Activated naive CD4-positive, alpha-beta T cell treated with anti-CD3 and anti-CD28 coated beads, Interleukin-2, amount 50 U/mL, for 72 hours (primary cell): ENCODE data around the gene GPR83. TPM values are rescaled to one million over a fixed set of nuclear protein-coding genes. Genes with fewer than 3 reads are reported as not detected.
"Not testable (repeated sequence)": the region's sequence is repeated elsewhere in the genome, so short reads cannot be mapped to it uniquely, and the experiment has no call there.

Experiments
- ATAC-seq, 2 donors: fragments of 150-1000 bp; cut with Tn5 transposase; 2 replicates each; pipeline ENCODE4 v1.10.0; 2021; ENCODE audit warnings: mild to moderate bottlenecking in 2 of 2, moderate library complexity in 2 of 2
- DNase-seq, 2 donors: peaks; one replicate each; pipeline ENCODE4 v3.0.0; 2021 to 2022; ENCODE audit warnings: low spot score in 2 of 2
- H3K27ac Mint-ChIP-seq, 2 donors: one replicate each; pipeline ENCODE4 v1.8.0; 2022; ENCODE audit warnings: mild to moderate bottlenecking in 2 of 2, mixed read lengths in 2 of 2
- H3K36me3 Mint-ChIP-seq, 2 donors: one replicate each; pipeline ENCODE4 v1.8.0; 2022; ENCODE audit warnings: mixed read lengths in 2 of 2
- H3K9me3 Mint-ChIP-seq, 2 donors: one replicate each; pipeline ENCODE4 v1.8.0; 2022; ENCODE audit warnings: mixed read lengths in 2 of 2
- total RNA-seq, 2 donors: library from RNA; stranded (reverse); gene quantifications; one replicate each; pipeline ENCODE4 v1.2.3, GENCODE V29; 2022

The GPR83 gene
- total RNA-seq, 2 donors from 2014 or later, result 0.11 TPM; not detected in 1

DNA sequence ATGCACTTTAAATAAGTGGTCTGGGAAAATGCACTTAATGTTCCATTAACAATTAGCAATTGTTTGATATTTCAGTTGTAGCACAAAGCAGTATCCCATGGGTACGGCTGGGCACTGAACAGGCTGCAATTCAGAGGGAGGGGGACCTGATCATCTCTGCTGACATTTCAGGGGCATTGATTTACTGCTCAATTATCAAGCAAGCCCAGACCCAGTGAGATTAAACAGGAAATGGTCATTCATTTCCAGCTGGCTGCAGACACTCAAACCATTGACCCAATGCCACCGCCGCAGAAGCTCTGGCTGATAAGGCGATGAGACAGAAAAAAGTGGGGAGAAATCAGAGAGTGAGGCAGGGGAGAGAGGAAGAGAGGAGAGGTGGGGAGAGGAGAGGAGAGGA is 1.2 kb downstream of the GPR83 start:
- ATAC-seq, result no peak
- H3K36me3 Mint-ChIP-seq, result peaks cover 6 to 18% of the 10 kb centered on the region in 2 donors
- no peak for DNase-seq
- no peak overlapping the region for H3K27ac Mint-ChIP-seq
- H3K9me3 Mint-ChIP-seq, result peaks cover 5% of the 10 kb centered on the region in 2 donors

DNA sequence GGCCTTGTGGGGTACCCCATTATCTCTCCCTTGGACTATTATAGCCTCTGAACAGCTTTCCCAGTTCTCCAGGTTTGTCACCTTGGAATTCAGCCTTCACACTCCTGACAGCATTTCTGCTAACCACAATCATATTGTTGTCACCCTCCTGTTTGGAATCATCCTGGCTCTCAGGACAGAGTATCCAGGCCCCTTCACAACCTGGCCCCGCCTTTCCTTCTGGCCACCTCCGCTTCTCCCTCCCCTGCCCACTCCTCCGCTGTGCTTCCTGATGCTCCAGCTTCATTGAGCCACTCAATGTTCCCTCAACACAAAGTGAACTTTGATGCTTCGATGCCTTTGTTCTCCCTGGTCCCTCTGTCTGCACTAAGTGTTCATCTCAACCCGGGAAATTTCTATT is 3.1 kb downstream of the GPR83 start:
- DNase-seq (no peak), ATAC-seq (no peak)
- Mint-ChIP-seq H3K36me3 (peaks cover 6 to 18% of the 10 kb centered on the region in 2 donors), H3K9me3 (peaks cover 5% of the 10 kb centered on the region in 2 donors), H3K27ac (no peak overlapping the region)

DNA sequence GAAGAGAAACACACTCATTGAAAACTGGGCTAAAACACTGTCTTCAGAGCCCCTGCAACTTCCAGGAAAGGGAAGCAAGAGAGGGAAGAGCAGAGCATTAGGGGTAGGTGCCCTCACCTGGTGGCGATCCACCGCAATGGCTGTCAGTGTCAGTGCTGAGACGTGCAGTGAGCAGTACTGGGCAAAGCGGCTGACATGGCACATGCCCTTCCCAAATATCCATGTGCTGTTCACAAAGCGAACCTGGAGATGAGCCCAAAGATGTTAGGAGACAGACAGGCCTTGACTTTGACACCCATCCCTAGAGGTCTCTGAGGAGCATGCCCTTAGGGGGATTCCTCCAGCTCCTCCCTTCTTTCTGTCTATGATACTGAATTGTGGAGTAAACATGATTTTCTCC is 4.9 kb downstream of the GPR83 start:
- Mint-ChIP-seq H3K36me3 (peaks cover 6 to 15% of the 10 kb centered on the region in 2 donors), H3K9me3 (peaks cover 6 to 9% of the 10 kb centered on the region in 2 donors), H3K27ac (no peak overlapping the region)
- ATAC-seq, result no peak
- no peak for DNase-seq

DNA sequence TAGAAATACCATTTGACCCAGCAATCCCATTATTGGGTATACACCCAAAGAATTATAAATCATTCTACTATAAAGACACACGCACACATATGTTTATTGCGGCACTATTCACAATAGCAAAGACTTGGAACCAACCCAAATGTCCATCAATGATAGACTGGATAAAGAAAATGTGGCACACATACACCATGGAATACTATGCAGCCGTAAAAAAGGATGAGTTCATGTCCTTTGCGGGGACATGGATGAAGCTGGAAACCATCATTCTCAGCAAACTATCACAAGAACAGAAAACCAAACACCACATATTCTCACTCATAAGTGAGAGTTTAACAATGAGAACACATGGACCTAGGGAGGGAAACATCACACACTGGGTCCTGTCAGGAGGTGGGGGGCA is 9.3 kb downstream of the GPR83 start:
- not testable (repeated sequence) for DNase-seq, ATAC-seq, H3K9me3 Mint-ChIP-seq, H3K36me3 Mint-ChIP-seq, H3K27ac Mint-ChIP-seq

DNA sequence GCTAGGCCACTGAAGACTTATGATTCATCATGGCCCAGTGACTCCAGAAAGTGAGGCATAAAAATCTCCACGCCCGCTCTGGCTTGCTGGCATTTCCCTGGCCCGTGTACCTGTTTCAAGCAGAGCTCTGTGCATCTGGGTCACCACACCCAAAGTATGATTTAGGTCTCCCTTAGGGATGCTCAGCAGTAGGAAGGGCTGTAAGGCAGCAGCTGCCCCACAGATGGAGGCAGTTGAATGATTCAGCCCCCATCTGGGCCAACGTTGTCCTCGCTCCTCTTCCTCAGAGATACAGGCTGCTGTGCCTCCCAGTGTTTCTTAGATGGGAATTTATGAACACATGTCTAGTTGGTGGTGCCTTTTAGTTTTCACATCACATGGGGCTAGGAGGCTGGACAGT is 21.6 kb downstream of the GPR83 start:
- Mint-ChIP-seq H3K9me3 (peaks cover 0 to 5% of the 10 kb centered on the region in 2 donors), H3K36me3 (peaks cover 0 to 4% of the 10 kb centered on the region in 2 donors), H3K27ac (no peak overlapping the region)
- DNase-seq (no peak), ATAC-seq (no peak)

DNA sequence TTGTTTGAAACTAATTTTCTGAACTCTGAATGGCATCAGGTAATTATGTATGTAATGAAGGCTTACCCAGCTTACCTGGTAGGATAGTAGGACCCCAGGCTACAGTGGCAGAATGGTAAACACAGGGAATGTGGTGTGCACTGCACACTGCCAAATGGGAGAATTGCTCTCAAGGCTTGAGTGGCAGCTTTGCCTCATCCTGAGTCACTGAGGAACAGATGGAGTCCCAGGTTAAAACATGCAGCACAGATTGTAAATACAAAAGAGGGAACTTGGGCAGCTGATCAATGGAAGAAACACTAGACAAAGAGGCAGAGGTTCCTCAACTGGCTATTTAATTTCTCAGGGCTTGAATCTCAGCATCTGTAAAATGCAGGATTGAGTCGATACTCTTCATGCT is 24.4 kb downstream of the GPR83 start:
- peaks cover 0 to 6% of the 10 kb centered on the region in 2 donors for H3K36me3 Mint-ChIP-seq
- H3K9me3 Mint-ChIP-seq, result peaks cover under 1% of the 10 kb centered on the region in 2 donors

DNA sequence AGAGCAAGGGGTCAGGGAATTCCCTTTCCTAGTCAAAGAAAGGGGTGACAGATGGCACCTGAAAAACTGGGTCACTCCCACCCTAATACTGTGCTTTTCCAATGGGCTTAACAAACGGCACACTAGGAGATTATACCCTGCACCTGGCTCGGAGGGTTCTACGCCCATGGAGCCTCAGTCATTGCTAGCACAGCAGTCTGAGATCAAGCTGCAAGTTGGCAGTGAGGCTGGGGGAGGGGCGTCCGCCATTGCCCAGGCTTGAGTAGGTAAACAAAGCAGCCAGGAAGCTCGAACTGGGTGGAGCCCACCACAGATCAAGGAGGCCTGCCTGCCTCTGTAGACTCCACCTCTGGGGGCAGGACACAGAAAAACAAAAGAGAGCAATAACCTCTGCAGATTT is 30.6 kb downstream of the GPR83 start:
- DNase-seq, ATAC-seq, H3K27ac Mint-ChIP-seq: not testable (repeated sequence)
- H3K36me3 Mint-ChIP-seq, result peaks cover 0 to 27% of the 10 kb centered on the region in 2 donors
- peaks cover 6 to 11% of the 10 kb centered on the region in 2 donors for H3K9me3 Mint-ChIP-seq

More for the DNA sequence above, 24.4 kb downstream of the GPR83 start:
- DNase-seq (no peak), ATAC-seq (no peak)
- H3K27ac Mint-ChIP-seq, result no peak overlapping the region

DNA sequence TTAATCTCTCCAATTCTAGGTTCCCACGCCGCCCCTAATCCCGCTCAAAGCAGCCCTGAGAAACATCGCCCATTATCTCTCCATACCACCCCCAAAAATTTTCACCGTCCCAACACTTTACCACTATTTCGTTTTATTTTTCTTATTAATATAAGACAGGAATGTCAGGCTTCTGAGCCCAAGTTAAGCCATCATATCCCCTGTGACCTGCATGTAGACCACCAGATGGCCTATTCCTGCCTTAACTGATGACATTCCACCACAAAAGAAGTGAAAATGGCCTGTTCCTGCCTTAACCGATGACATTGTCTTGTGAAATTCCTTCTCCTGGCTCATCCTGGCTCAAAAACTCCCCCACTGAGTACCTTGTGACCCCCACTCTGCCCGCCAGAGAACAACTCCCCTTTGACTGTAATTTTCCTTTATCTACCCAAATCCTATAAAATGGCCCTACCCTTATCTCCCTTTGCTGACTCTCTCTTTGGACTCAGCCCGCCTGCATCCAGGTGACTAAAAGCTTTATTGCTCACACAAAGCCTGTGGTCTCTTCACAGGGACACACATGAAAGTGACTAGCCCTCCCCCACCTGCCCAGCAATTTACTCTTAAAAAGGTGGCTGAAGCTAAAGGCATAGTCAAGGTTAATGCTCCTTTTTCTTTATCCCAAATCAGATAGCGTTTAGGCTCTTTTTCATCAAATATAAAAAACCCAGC is 50.2 kb downstream of the GPR83 start:
- not testable (repeated sequence) for H3K9me3 Mint-ChIP-seq, H3K27ac Mint-ChIP-seq, ATAC-seq, DNase-seq, H3K36me3 Mint-ChIP-seq

DNA sequence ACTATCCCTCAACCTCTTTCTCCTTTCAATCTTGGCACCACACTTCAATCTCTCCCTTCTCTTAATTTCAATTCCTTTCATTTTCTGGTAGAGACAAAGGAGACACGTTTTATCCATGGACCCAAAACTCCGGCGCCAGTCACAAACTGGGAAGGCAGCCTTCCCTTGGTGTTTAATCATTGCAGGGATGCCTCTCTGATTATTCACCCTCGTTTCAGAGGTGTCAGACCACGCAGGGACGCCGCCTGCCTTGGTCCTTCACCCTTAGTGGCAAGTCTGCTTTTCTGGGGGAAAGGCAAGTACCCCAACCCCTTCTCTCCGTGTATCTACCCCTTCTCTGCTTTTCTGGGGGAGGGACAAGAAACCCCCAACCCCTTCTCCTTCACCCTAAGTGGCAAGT is 54.9 kb downstream of the GPR83 start:
- H3K9me3 Mint-ChIP-seq, H3K27ac Mint-ChIP-seq, H3K36me3 Mint-ChIP-seq, ATAC-seq, DNase-seq: not testable (repeated sequence)

DNA sequence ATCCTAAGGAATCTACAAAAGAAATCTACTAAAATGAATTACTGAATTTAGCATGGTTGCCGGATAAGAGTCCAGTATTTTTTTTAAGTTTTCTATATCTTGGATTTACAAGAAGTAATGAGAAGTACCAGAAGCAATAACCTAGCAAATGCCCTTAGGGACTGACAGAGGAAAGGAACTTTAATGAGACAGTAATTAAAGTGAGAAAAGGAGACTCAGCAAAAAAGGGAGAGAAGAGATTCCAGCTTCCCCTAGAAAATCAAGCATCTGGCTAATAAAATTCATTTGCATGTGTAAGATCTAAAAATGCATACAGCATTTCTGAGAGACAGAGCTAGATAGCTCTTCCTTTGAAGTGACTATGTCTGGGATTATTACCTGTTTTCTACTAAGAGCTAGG is 57.7 kb downstream of the GPR83 start:
- DNase-seq (no peak), ATAC-seq (no peak)
- H3K27ac Mint-ChIP-seq, result no peak overlapping the region
- H3K36me3 Mint-ChIP-seq, result no peaks in the 10 kb centered on the region
- H3K9me3 Mint-ChIP-seq, result no peaks in the 10 kb centered on the region

DNA sequence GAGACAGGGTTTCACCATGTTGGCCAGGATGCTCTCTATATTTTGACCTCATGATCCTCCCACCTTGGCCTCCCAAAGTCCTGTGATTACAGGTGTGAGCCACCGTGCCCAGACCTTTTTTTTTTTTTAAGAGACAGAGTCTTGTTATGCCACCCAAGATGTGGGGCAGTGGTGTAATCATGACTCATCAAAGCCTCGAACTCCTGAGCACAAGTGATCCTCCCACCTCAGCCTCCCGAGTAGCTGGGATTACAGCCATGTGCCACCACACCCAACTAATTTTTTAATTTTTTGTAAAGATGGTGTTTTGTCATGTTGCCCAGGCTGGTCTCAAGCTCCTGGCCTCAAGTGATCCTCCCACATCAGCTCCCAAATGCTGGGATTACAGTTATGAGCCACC is 59.0 kb downstream of the GPR83 start:
- no peak overlapping the region for H3K27ac Mint-ChIP-seq
- ATAC-seq, result no peak
- H3K36me3 Mint-ChIP-seq, result no peaks in the 10 kb centered on the region
- H3K9me3 Mint-ChIP-seq, result no peaks in the 10 kb centered on the region
- DNase-seq, result no peak

DNA sequence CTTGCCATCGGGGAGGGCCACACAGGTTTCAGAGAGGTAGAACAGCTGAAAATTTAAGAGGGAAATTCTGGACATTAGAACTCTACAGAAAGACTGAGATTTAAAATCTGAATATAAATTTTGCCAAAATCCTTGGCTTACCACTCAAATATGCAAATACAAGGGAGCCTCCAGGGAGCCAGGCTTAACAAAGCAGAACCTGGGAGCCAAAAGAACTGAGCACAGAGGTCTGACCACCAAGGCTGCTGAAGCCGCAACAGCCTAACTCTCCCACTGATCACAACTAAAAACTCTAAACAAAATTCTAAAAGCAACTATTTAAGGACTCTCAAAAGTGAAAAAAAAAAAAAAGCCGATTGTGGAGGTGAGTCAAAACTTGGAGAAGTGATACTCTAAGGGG is 62.6 kb downstream of the GPR83 start:
- no peak for ATAC-seq
- DNase-seq, result no peak
- Mint-ChIP-seq H3K27ac (no peak overlapping the region), H3K36me3 (no peaks in the 10 kb centered on the region), H3K9me3 (no peaks in the 10 kb centered on the region)

DNA sequence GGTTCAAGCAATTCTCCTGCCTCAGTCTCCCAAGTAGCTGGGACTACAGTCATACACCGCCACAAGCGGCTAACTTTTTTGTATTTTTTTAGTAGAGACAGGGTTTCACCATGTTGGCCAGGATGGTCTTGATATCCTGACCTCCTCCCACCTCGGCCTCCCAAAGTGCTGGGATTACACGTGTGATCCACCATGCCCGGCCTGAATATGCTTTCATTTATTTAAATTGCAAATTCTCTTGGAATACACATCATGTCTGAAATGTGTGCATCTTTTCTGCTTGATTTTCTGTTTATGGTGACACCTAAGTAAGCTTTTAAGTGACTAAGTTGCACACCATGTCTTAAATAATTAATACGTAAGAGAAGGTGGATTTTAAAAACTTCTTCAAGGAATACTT is 65.2 kb downstream of the GPR83 start:
- DNase-seq (no peak), ATAC-seq (no peak)
- Mint-ChIP-seq H3K27ac (no peak overlapping the region), H3K36me3 (no peaks in the 10 kb centered on the region), H3K9me3 (no peaks in the 10 kb centered on the region)

DNA sequence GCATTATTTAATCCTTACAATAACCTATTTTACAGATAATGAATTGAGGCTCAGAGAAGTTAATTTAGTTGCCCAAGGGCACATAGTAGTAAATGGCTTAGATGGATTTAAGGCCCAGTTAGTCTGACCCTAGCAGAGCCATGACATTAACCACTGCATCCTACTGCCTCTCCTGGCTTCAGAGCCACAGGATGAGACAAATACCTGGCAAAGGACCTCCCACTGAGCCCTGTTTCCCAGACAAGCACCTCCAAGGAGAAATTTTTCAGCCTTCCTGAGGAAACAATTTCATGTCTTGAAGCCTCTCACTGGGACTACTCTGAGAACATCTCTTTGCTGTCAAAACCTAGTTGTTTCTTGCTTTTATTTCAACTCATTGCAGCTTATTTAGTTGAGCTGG is 68.4 kb downstream of the GPR83 start:
- no peak for ATAC-seq
- Mint-ChIP-seq H3K36me3 (no peaks in the 10 kb centered on the region), H3K27ac (no peak overlapping the region), H3K9me3 (no peaks in the 10 kb centered on the region)
- no peak for DNase-seq

DNA sequence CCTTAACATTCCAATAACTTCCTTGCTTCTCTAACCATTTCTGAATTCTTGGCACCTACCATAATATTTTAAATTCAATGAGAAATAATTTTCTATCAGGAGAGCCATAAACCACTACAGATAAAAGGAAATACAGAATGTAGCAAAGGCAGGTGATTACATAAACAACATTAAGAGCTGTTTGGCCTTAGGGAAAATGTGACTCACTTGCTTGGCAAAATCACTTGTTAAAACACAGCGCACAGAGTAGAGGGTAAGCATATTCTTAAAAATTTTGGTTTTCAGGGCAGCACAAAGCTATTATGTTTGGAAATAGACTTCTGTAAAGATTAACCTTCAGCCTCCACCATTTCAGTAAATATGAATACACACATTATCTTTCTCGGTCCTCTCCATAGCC is 70.4 kb downstream of the GPR83 start:
- DNase-seq (no peak), ATAC-seq (no peak)
- H3K9me3 Mint-ChIP-seq, result peaks cover 0 to under 1% of the 10 kb centered on the region in 2 donors
- H3K36me3 Mint-ChIP-seq, result no peaks in the 10 kb centered on the region
- peak overlapping the region in 1 of 2 donors; percentile 69 for H3K27ac Mint-ChIP-seq

DNA sequence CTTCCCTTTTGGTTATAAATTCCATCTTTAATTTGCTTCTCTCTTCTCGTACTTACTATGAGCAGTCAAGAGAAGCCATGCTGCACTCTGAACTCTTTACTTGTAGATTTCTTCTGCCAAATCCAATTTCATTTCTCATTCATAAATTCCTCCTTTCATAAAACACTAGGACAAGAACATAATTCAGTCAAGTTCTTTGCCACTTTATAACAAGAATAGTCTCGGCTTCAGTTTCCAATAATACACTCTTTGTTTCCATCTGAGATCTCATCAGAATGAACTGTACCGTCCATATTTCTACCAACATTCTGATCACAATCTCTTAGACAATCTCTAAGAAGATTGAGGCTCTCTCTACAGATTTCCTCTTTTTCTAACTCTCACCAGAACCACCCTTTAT is 71.7 kb downstream of the GPR83 start:
- DNase-seq, result no peak
- H3K36me3 Mint-ChIP-seq, result no peaks in the 10 kb centered on the region
- ATAC-seq, result no peak
- no peak overlapping the region for H3K27ac Mint-ChIP-seq
- peaks cover 0 to 4% of the 10 kb centered on the region in 2 donors for H3K9me3 Mint-ChIP-seq

DNA sequence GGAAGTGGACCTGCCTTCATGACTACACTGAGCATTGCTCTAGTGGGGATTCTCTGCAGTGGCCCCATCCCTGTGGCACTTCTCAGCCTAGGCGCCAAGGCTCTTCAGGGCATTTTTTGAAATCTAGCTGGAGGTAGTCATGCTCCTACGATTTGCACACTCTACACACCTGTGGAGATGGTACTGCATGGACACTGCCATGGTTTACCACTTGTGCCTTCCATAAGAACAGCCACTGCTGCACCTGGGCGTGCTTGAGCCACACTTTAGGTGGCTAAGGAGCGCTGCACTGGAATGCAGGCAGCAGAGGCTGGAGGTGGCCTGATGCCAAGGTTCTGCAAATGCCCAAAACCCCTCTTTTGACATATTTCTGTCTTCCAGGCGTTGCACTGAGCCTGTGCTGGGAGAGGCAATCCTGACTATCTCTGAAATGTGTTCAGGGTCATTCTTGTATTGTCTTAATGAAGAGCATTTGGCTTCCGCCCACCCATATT is 72.6 kb downstream of the GPR83 start:
- H3K36me3 Mint-ChIP-seq, result no peaks in the 10 kb centered on the region
- H3K27ac Mint-ChIP-seq, result no peak overlapping the region
- H3K9me3 Mint-ChIP-seq, result peaks cover 0 to 4% of the 10 kb centered on the region in 2 donors
- DNase-seq (no peak), ATAC-seq (no peak)
